ENCODE data around the gene CEBPE.

- TF ChIP-seq CTCF (conservative IDR thresholded peaks at IDR 0.05; ENCODE audit: low read length), result no peak
- no peak for TF ChIP-seq EZH2phosphoT487 (IDR thresholded peaks at IDR 0.05; ENCODE audit: borderline replicate concordance, low read depth, low read length)
Measured at GRCh38 chr14:23164250-23164649, 45.2 kb upstream of the CEBPE start.
